GM12865 (cell line): ENCODE measurements around the gene IGFL2.

ENCODE experiments used
- DNase-seq: peaks from one replicate; pipeline ENCODE4 v3.0.0; 2010; ENCODE audit warnings: low read depth
- H3K4me3 ChIP-seq: 2 replicates; pipeline ENCODE4 v1.5.1; 2011; ENCODE audit warnings: mild to moderate bottlenecking, low read depth, low read length, control low read depth
- CTCF ChIP-seq: IDR thresholded peaks from 2 replicates; pipeline ENCODE4 v1.5.1; 2011; ENCODE audit warnings: low read length, control low read depth, low read depth, inconsistent platforms; ENCODE audit not compliant: insufficient read depth; ENCODE audit errors: missing control alignments

The IGFL2 gene

GRCh38 chr19:46137915-46138473 lies 10.0 kb upstream of the IGFL2 start:
- no peak for DNase-seq
- no peak overlapping the region for H3K4me3 ChIP-seq
- TF ChIP-seq CTCF = no peak

DNA sequence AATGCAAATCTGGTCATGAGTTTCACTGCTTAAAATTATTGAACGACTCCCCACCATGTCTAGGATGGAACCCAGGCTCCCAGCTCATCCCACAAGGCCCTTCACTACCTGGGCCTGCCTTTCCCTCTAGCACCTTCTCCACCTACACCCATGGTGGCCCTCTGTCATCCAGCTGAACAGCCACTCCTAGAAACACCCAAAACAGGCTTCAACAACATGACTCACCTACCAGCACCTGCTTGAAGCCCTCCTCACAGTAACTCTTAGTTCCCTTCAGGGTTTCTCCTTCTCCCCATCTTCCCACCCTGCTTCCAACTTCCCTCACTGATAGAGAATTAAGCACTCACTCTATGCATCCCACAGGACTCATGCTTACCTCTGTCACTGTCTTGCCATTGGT lies 6.6 kb upstream of the IGFL2 start:
- H3K4me3 ChIP-seq = no peak overlapping the region
- no peak for DNase-seq
- TF ChIP-seq CTCF = no peak

GRCh38 chr19:46142294-46142693 lies 5.7 kb upstream of the IGFL2 start:
- no peak overlapping the region for H3K4me3 ChIP-seq
- no peak for DNase-seq
- TF ChIP-seq CTCF = no peak

DNA sequence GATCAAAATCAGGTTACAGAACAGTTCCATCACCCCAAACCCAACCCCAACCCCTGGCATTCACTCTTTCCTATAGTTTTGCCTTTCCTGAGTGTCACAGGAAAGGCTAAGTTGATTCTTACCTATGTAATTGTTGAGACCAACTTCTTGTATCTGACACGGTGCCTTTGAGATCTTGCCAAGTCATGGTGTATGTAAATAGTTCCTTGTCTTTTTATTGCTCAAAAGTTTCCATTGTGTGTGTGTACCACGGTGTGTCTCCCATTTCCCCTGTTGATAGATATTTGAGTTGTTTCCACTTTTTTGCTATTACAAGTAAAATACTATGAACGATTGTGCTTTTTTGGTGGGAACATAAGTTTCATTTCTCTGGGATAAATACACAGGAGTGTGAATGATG lies 3.3 kb upstream of the IGFL2 start:
- DNase-seq = no peak
- no peak for TF ChIP-seq CTCF
- no peak overlapping the region for H3K4me3 ChIP-seq

- H3K4me3 ChIP-seq = no peak overlapping the region
- TF ChIP-seq CTCF = no peak
- no peak for DNase-seq
Measured at GRCh38 chr19:46147166-46147740, 785 bp upstream of the IGFL2 start.

DNA sequence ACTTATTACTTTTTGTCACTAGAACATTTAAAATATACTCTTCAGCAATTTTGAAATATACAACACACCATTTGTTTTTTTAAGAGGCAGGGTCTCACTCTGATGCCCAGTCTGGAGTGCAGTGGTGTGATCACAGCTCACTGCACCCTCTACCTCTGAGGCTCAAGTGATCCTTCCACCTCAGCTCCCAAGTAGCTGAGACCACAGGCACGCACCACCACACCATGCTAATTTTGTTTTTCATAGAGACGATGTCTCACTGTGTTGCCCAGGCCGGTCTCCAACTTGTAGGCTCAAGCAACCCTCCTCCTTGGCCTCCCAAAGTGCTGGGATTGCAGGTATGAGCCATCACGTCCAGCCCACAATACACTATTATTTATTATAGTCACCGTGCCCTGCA lies 2.6 kb downstream of the IGFL2 start:
- H3K4me3 ChIP-seq = no peak overlapping the region
- no peak for DNase-seq
- no peak for TF ChIP-seq CTCF

GRCh38 chr19:46155237-46155636 lies 7.2 kb downstream of the IGFL2 start:
- TF ChIP-seq CTCF = no peak
- no peak for DNase-seq
- H3K4me3 ChIP-seq = no peak overlapping the region
